ENCODE results near the gene C4orf54. TPM values are rescaled to one million over a fixed set of nuclear protein-coding genes. Genes with fewer than 3 reads are reported as not detected.

Gene C4orf54
- total RNA-seq, 1 experiment from 2014 or later = not detected

GRCh38 chr4:99679976-99680375, 22.3 kb upstream of the C4orf54 start:
- Mint-ChIP-seq H3K9me3 (peaks cover 0 to 4% of the 10 kb centered on the region in 2 experiments; a peak in 1 of 5 replicates), H3K4me3 (no peak overlapping the region), H3K27me3 (ENCODE audit: low read depth) (no peaks in the 10 kb centered on the region), H3K36me3 (ENCODE audit: insufficient read depth in 1 of 3, low read depth in 3 of 3) (no peaks in the 10 kb centered on the region), H3K4me1 (peaks cover 4 to 5% of the 10 kb centered on the region in 2 experiments), H3K27ac (no peak overlapping the region)
- Histone ChIP-seq H4K8ac (replicated peaks; ENCODE audit: insufficient read length, low read depth, low read length) (no peak overlapping the region), H3K4me2 (ENCODE audit: insufficient read depth, insufficient read length, low read length) (no peak overlapping the region), H2AFZ (ENCODE audit: low read length) (no peak overlapping the region), H3K23me2 (ENCODE audit: insufficient read length, low read depth, low read length, poor library complexity, severe bottlenecking) (no peaks in the 10 kb centered on the region), H3K27ac (ENCODE audit: insufficient read length, low read depth, low read length) (no peak overlapping the region), H3K23ac (ENCODE audit: insufficient read length, low read depth, low read length) (no peak overlapping the region), H4K20me1 (ENCODE audit: control insufficient read depth, insufficient read depth, insufficient read length) (no peaks in the 10 kb centered on the region), H4K91ac (ENCODE audit: insufficient read length, low read depth, low read length) (no peak overlapping the region), H3K14ac (ENCODE audit: insufficient read depth, low read length) (no peak overlapping the region), H2BK20ac (ENCODE audit: low read depth, low read length, poor library complexity, severe bottlenecking) (no peak overlapping the region), H2BK15ac (ENCODE audit: low read depth, low read length) (no peak overlapping the region), H2BK12ac (ENCODE audit: insufficient read length, low read depth, low read length) (no peak overlapping the region), H3K18ac (ENCODE audit: insufficient read length, low read depth, low read length) (no peak overlapping the region), H4K5ac (ENCODE audit: insufficient read length, low read depth, low read length) (no peak overlapping the region), H2BK120ac (ENCODE audit: low read depth, low read length, poor library complexity, severe bottlenecking) (no peak overlapping the region), H3K56ac (ENCODE audit: insufficient read length, low read depth, low read length) (no peak overlapping the region), H3K9me3 (ENCODE audit: control insufficient read depth, low read depth, low read length) (no peaks in the 10 kb centered on the region), H3K4ac (ENCODE audit: low read depth, low read length) (no peak overlapping the region), H2AK5ac (ENCODE audit: insufficient read length, low read length) (no peak overlapping the region), H3K4me1 (ENCODE audit: insufficient read depth, low read length) (no peaks in the 10 kb centered on the region), H3K9ac (ENCODE audit: extremely low read depth, insufficient read length, low read length) (no peak overlapping the region), H2BK5ac (ENCODE audit: insufficient read length, low read length) (no peak overlapping the region), H3K79me1 (ENCODE audit: insufficient read depth, low read depth, low read length, poor library complexity, severe bottlenecking) (no peaks in the 10 kb centered on the region), H3K27me3 (ENCODE audit: insufficient read depth, low read length) (no peaks in the 10 kb centered on the region), H3K79me2 (ENCODE audit: insufficient read depth, low read length) (no peaks in the 10 kb centered on the region), H3T11ph (ENCODE audit: low read length) (no peak overlapping the region)
- WGBS (ENCODE audit: extremely low coverage, insufficient read length, low lambda C conversion rate) = no CpG with 5 or more reads among the region's 1 CpG
- TF ChIP-seq, protein P1, sequence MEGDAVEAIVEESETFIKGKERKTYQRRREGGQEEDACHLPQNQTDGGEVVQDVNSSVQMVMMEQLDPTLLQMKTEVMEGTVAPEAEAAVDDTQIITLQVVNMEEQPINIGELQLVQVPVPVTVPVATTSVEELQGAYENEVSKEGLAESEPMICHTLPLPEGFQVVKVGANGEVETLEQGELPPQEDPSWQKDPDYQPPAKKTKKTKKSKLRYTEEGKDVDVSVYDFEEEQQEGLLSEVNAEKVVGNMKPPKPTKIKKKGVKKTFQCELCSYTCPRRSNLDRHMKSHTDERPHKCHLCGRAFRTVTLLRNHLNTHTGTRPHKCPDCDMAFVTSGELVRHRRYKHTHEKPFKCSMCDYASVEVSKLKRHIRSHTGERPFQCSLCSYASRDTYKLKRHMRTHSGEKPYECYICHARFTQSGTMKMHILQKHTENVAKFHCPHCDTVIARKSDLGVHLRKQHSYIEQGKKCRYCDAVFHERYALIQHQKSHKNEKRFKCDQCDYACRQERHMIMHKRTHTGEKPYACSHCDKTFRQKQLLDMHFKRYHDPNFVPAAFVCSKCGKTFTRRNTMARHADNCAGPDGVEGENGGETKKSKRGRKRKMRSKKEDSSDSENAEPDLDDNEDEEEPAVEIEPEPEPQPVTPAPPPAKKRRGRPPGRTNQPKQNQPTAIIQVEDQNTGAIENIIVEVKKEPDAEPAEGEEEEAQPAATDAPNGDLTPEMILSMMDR (conservative IDR thresholded peaks at IDR 0.05) = no peak
- DNase-seq = no peak

All from H9 (cell line).